GM03348 (cell line): ENCODE data around the gene RFT1.
"Not testable (repeated sequence)": the region's sequence is repeated elsewhere in the genome, so short reads cannot be mapped to it uniquely, and the experiment has no call there.

Experiments
- DNase-seq: peaks from one replicate; pipeline ENCODE4 v3.0.0; 2012; ENCODE audit warnings: low spot score

Gene RFT1

DNA sequence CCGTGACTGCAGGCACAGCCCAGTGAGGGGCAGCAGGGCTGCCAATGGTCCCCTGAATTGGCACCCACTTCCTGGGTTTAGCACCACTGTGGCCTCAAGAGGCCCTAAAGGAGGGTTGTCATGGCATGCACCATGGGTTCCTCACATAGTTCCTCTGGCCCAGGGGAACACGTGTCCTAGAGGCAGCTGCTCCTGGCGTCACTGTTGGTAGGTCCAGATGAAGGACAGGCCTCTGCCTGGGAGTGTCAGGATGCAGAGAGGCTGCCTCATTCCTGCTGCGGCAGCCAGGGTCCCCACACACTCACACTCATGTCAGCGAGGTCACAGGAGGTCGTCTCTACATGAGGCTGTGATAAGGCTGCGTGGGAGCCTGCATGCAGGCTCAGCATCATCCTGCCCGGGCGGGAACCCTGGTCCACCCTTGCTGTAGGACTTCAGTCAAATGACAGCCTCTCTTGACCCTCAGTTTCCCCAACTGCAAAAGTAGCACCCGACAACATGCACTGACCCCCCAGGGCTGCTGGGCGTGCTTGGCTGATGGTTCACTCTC, 58.3 kb downstream of the RFT1 start:
- DNase-seq: no peak

DNA sequence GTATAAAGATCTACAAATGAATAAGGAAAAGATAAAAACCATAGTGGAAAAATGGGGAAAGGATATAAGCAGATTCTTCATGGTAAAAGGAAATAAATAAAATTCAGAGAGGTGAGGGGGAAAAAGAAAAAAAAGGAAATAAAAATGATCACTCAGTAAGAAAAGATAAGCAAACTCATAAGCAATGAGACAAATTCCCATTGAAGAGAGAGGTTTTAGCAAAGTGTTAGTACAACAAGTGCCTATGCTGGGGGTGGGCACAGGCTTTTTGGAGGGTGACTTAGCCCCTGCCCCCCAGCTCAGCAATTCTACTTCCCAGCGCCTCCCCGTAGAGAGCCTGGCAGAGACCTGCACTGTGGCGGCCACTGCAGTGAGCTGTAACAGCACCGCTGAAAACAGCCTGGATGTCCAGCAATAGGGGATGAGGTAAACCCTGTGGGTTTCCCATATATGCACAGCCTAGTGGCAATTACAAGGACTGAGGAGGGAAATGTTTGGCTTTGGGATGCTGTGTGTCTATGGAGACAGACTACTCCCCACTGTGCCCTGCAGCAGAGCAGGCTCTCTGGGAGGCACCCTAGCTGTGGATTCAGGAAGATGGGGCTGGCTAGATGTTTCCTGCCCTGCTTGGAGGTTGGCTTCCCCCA, 60.7 kb downstream of the RFT1 start:
- no peak for DNase-seq

DNA sequence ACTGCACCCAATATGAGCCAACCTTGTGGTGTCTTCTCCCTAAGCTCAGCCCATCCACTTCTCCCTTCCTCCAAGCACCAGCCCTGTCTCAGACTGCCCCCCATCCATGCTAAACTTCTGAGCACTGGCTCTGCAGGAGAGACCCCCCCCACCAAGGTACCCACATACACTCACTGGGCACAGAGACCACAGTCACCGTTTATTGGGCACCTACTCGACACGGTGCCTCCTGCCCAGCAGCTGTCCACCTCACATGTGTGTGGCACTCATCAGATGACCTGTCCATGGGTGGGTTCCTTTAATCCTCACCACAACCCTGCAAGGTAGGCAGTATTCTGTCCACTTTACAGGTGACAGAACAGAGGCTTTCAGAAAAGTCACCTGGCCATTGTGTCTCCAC, 62.1 kb downstream of the RFT1 start:
- no peak for DNase-seq

DNA sequence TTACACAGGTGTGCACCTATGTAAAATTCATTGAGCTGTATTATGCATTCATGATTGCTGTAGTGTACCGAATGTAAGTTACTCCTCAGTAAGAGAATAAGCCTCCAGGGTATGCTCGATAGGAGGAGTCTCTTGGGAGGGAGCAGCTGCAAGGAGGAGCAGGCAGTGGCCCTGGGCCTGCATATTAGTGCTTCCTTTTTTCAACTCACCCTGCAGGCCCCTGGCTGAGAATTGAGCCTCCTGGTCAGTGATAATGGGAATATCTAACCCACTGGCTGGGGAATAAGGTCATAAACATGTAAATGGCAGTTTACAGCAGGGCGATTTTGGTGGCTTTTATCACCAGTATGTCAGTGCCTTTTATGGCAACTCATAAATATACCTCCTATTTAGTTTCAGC, 62.7 kb downstream of the RFT1 start:
- DNase-seq: no peak

DNA sequence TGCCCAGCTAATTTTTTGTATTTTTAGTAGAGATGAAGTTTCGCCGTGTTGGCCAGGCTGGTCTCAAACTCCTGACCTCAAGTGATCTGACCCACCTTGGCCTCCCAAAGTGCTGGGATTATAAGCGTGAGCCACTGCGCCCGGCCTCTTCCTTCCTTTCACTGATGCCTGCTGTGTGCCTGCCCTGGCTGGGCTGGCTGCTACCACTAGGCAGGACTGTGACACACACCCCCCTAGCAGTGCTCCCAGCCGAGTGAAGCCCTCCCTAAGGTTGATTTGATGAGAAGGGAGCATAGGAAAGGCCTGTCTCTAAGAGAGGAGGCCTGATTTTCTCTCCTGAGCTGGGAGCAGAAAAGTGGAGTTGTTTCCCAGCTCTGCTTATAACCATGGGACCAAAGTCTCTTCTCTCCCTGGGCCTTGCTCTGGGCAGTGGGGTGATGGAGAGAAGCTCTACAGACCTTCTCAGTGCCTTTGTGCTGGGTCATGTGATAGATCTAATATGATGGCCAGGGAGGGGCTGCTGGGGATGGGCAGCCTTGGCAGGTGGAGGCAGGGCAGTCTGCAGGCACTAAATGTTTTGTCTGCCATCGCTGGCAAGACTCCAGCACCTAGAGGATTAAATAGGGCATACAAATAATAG, 64.3 kb downstream of the RFT1 start:
- no peak for DNase-seq

DNA sequence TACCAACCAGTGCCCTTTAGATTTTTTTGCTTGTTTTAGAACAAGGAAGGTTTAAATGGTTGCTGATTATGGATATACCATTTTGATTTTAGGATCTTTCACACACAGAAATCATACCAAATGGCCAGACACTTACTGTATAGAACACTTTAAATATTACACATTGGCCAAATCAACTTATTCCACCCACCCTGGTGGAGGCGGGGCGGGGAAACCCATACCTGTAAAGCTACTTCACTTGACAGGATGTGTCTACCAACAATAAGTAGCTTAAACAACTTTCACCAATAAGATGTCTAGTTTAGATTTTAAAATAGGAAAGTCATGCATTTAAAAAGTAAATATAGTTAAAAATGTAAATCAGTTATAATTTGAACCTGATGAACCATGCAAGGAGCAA, 67.3 kb downstream of the RFT1 start:
- no peak for DNase-seq

DNA sequence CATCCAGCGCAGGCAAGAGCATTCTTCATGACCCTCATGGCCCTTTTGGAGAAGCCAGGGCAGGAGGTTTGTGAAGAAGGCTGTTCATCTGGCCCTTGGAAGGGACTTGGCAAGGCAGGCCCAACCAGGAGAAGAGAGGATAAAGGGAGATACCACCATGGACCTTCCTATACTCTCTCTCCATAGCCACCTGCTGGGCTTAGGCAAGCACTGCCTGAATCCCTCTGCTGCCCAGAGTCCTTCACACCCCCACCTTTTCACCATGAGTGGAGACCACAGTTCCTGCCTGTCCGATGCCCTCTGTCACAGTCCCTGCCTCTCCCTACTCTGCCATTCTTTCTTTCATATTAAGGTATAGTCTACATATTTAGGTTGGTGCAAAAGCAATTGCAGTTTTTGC, 73.8 kb downstream of the RFT1 start:
- DNase-seq: no peak

DNA sequence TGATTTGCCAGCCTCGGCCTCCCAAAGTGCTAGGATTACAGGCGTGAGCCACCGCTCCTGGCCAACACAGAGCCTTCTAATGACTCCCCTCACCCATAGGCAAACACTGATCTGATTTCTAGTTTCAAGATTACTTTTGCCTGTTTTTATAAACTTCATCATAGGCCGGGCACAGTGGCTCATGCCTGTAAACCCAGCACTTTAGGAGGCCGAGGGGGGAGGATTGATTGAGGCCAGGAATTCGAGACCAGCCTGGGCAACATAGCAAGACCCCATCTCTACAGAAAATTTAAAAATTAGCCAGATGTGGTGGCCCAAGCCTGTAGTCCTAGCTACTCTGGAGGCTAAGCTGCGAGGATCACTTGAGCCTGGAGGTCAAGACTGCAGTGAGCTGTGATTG, 76.0 kb downstream of the RFT1 start:
- DNase-seq: not testable (repeated sequence)

DNA sequence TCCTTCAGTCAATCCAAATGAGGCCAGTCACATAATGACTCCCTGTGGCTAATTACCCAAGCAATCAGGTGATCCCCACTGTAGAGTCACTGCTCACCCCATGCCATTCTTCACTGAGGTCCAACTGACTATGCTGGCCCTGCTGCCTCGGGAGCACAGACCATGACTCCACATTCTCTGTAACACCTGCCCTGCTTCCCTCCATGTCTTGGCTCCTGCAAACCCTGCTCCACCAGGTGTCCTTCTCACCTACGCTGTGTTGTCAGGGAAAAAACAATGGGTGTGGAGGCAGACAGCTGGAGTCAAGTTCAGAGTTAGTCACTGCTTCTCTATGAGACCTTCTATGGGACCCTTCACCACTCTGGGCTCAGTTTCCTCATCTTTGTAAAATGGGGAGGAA, 78.3 kb downstream of the RFT1 start:
- DNase-seq: no peak

DNA sequence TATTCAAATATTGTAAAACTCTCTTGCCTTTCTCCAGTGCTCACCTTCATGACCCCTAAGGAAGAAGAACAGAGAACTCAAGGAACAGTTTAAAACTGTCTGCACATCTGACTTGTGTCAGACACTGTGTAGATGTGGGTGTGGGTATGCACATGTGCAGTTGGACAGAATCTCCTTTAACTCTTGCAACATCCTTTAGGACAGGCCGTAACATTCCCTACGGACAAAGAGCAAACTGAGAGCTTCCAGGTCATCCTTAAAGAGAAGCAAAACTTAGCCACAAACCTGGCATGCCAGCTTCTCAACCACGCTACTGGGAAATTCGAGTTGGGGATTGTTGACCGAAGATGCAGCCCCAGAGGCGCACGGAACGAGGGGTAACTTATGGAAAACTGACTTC, 80.2 kb downstream of the RFT1 start:
- no peak for DNase-seq

DNA sequence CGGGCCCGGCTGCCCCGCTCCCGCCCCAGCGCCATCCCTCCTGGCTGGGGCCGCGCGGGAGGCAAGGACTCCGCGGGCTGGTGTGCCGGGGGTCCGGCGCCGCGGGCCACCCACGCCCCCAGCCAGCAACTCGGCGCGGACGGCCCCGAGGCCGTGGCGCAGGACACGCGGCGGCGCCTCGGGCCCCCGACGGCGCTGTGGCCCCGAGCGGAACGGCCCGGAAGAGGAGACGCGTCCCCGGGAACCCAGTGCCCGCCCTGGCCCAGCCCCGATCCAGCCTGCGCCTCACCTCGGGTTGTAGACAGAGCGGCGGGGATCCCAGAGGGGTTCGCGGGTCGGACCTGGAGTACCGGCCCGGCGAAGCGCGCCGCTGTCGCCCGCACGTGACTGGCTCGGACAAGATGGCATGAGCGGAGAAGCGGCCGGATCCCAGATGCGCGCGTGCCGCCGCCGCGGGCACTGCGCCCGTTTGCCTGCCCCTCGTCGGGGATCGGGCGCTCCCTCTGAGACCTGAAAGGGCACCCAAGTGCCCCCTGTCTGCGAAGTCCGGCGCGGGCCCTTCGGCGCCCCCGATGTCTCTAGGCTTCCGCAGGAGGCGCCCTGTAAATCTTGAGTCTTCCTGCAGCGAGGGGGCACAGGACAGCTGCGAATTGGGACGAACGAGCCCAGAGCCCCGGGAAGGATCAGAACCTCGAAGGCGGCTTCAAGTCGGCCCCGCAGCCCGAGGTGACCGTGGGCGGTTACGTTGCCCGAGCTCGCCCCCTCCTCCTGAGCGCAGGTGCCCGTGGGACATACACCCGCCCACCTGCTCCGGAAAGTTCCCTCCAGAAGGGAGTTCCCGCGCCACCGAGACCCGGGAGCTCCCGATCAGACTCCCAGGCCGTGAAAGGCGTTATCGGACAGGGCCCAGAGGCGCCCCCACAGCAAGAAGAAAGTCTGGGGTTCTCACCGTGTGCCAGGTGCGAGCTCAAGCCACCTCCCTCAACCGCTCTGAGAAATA, 83.8 kb downstream of the RFT1 start:
- DNase-seq: no peak

DNA sequence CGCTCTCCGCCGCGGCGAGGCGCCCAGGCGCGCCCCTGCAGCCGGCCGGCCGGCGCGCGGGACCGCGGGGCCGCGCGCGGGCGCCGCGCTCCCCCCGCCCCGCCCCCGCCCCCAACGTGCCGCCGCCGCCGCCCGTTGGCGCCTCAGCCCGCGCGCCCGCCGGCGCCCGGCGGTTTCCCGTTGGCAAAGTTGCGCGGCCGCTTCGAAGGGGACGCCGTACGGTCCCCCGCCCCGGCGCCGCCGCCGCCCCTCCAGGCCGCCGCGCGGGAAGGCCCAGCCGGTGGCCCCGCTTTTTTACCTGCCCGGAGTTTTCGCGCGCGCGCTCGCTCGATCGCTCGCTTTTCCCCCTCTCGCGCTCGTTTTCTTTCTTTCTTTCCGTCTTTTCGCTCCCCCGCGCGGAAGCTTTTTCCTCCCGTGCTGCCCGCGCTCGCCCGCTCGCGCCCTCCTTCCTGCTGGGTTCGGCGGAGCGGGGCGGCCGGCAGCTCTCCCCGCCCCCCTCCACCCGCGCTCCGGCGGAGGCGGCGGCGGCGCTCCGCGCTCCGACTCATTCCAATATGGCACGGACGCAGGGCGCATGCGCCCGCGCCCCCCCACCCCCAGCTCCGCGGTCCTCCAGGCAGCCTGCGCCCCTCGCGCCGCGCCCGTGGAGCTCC, 84.6 kb downstream of the RFT1 start, which contains the start of gene SFMBT1:
TSS of gene SFMBT1 (minus strand) at position 556 of the 653 bp plus-strand sequence. CDS start 76,945 bp downstream, outside the sequence.
- peak; percentile 97 for DNase-seq

DNA sequence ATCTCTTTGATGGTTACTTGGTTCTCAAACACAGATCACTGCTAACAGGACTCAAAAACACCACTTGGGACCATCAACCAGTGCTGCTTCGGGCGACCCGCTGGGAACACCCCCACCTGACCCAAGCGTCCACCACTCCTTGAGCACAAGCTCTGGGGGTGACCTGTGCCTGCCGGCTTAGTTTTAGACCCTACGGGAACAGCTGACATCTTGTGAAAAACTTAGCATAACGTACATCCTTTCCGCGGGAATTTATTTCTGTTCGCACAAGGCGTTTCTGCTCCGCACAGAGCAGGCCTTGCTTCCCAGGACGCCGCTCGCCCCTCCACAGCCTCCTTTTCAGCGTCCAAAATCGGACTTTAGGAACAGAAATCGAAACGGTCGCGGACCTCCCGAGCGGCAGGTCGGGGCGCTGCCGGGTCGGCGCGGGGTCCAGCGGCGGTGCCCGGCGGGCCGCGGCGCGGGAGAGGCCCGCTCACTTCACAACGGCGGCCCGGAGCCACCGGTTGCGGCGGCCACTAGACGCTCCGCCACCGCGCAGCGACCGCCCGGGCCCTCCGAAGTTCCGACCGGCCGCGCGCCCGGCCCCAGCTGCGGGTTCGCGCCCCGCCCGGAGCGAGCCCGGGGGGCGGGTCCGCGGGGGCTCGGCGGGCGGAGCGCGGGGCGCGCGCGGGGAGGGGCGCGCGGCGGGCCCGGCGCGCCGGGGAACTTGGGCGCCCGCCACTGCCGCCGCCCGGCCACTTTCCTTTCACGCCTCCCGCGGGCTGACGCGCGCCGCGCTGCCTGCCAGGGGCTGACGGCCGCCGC, 85.3 kb downstream of the RFT1 start:
- DNase-seq: peak; percentile 94

DNA sequence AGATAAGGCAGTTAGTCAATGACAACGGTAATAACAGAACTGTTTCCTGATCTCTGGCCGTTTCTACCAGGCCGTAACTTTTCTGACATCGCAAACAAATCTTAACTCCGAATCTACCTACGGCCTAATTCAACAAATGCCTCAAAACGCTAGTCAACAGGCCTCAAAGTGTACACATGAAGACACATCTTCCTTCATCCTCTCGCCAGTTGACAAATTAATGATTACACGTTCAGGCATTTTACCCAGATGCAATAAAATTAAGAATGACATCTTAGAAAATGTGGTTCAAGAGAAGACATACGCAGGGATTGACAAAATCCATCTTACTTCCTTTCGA, 85.9 kb downstream of the RFT1 start:
- no peak for DNase-seq

DNA sequence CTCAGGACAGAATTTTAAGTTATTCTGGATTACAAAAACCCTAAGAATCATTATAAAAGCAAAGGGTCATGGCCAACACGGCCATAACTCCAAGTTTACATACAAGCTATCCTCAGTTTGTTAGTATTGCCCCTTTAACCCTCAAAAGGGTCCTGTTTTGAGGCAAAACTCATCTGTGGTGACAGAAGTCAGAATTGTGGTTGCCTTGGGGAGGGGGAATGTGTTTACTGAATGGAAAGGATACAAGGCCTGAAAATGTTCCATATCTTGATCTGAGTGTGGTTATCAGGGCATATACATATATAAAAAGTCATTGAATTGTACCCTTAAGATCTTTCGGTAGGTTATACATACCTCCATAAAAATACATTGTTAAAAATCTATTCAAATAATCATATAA, 86.5 kb downstream of the RFT1 start:
- no peak for DNase-seq

DNA sequence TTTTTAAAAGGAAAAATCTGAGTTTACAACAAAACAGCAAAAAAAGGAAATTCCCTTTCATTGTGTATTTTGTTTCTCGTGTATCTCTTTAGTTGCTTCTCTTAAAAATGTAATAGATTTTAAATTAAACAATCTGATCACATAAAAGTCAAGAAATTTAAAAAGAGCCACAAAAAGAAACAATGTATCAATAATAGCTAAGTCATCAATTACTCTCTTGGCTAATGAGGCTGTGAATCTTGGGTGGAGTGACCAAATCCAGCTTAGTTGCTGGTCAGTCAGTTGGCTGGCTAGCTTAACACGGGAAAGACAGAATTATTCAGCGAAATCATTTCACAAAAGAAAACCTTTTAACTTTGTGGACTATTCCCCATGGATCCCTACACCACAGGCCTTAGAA, 87.6 kb downstream of the RFT1 start:
- DNase-seq: no peak

DNA sequence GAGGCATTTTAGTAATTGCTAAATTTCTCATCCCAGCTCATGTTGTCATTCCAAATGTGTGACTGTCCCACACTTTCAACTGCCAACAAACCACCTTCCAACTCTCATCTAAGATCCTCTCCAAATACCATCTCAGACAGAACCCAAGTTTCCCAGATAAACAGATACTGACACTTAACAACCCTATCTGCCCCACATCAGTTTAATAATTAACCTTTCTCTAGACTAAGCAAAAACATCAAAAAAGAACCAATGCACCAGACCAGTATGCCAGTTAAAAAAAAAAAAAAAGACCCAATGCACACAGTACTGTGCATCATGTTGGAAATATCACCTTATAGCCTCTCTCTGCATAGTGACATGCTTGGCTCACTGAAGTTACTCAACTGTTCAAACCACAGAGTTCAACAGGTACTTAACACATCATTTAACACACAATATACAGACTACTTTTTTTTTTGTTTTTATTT, 89.8 kb downstream of the RFT1 start:
- DNase-seq: peak; percentile 60

DNA sequence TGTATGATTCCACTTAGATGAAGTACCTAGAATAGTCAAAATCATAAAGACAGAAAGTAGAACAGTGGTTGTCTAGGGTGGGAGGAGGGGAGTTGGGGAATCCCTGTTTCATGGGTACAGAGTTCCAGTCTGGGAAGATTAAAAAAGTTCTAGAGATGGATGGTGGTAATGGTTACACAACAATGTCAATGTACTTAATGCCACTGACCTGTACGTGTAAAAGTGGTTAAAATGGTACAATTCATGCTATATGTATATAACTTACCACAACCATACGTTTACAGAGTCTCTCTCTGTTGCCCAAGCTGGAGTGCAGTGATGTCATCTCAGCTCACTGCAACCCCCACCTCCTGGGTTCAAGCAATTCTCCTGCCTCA, 90.9 kb downstream of the RFT1 start:
- no peak for DNase-seq

DNA sequence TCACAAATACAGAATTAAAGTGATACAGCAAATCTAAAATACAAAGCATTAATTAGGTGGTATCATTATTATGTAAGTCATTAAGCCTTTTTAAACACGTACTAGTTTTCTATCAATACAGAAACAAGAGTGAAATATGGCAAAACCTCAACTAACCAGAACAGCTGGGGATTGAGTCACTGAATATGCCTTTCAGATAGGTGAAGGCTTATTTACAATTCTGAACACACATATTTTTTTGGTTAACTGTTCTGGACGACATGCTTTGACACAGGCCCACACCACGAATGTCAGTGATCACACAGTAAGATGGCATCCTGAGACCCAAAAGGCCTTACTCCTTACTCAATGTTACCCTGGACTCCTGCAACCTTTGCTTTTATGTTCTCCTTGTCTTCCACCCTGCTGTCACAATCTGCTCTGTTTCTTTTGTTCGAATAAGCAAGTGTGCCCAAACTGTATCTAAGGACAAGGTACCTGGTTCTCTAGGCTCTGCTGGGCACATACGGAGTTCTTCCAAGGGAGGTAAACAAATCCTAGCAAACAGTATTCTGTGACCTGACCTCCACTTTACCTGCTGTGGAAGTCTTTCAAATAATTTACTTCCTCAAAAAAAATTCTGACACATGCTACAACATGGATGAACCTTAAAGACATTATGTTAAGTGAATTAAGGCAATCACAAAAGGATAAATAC, 91.4 kb downstream of the RFT1 start:
- DNase-seq: no peak
